Skin of body (tissue), 2 donors: Measurements from ENCODE around the gene PRADC1. TPM values are rescaled to one million over a fixed set of nuclear protein-coding genes. Genes with fewer than 3 reads are reported as not detected.
"Not testable (repeated sequence)": the region's sequence is repeated elsewhere in the genome, so short reads cannot be mapped to it uniquely, and the experiment has no call there.

Experiments used
- DNase-seq: peaks from one replicate; lab custom pipeline; 2025; lab: John Stamatoyannopoulos, UW
- total RNA-seq: library from RNA; depleted of rRNA; stranded (reverse); fragments of >200 nt; gene quantifications from one replicate; pipeline ENCODE4 v1.2.3, GENCODE V29; 2014

PRADC1 gene
- total RNA-seq, 1 donor from 2014 or later, result 9.0 TPM

- DNase-seq, result peak; percentile 55
These were observed 27.4 kb downstream of the PRADC1 start for GRCh38 chr2:73205611-73206010.

- DNase-seq, result no peak
These were observed 29.9 kb downstream of the PRADC1 start for GRCh38 chr2:73203055-73203681.

GRCh38 chr2:73202156-73203054 lies 30.6 kb downstream of the PRADC1 start, which contains the start of gene NOTO:
TSS of gene NOTO (plus strand) at chr2:73202574. CDS start at chr2:73202667, 93 bp downstream.
- no peak for DNase-seq

- not testable (repeated sequence) for DNase-seq
These were observed 32.8 kb downstream of the PRADC1 start for GRCh38 chr2:73200281-73200680.

- DNase-seq, result no peak
These were observed 35.5 kb downstream of the PRADC1 start for GRCh38 chr2:73197579-73197978.

- DNase-seq, result no peak
These were observed 45.5 kb downstream of the PRADC1 start for GRCh38 chr2:73187549-73187948.

- no peak for DNase-seq
These were observed 47.1 kb downstream of the PRADC1 start for GRCh38 chr2:73185965-73186364.

Other genes starting within 250 kb of the PRADC1 start
- 5.1 TPM for gene SFXN5, start 161.5 kb downstream of the PRADC1 start, total RNA-seq
- gene RAB11FIP5, start 120.3 kb downstream of the PRADC1 start, total RNA-seq, result 9.9 TPM
- gene NOTO, start 30.7 kb downstream of the PRADC1 start, total RNA-seq, result not detected
- 15.3 TPM for gene SMYD5, start 19.0 kb downstream of the PRADC1 start, total RNA-seq
- 124 TPM for gene CCT7, start 1.1 kb upstream of the PRADC1 start, total RNA-seq
- gene FBXO41, start 51.2 kb upstream of the PRADC1 start, total RNA-seq, result 0.79 TPM
- gene EGR4, start 60.3 kb upstream of the PRADC1 start, total RNA-seq, result 0.10 TPM
- gene ALMS1, start 152.6 kb upstream of the PRADC1 start, total RNA-seq, result 30.8 TPM